HuH-7 (cell line): ENCODE data around the gene CGNL1.

Experiments
- DNase-seq: peaks from one replicate; pipeline ENCODE4 v3.0.0; 2011; ENCODE audit warnings: low spot score

Gene CGNL1

DNA sequence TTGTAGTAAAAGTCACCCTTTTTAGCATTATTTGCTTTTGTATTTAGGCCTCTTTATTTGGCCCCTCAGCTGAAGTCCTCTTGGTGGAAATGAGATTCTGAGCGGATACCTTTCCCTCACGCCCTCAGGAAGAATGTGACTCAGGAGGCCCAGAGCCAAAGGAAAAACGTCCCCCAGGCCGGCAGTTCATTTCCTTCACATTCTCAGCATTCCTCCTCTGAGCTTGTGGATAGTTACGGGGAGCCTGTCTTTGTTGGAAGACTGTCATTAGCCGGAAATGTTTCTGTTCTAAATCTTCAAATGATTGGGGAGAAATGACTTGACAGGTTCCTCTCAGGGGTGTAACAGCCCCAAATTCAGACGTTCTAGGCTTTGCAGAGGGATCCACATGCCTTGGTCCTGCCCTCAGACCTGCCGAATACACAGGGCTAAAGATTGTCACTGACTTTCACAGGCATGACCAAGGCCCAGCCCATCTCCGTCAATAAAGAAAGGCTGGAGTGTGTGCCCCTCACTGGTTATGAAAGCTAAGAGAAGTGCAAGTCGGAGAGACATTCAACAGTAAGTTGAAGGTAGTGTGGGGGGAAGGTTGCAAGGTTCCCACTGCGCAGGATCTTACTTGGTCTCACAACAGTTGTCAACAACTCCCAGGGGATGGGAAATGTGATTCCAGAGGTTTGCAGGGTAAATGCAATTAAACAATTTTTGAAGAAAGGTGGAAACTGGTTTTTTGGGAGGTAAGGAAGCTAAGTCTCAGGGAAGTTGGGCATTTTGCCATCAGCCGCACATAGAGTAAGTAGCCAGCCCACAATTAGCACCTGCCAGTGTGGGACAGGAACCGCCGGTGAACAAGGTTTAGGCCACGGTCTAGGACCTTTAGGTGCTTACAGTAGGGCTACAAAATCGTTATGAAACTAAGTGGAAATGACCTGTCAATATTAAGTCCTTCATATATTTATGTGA is 175.7 kb downstream of the CGNL1 start:
- DNase-seq = peak; percentile 31

DNA sequence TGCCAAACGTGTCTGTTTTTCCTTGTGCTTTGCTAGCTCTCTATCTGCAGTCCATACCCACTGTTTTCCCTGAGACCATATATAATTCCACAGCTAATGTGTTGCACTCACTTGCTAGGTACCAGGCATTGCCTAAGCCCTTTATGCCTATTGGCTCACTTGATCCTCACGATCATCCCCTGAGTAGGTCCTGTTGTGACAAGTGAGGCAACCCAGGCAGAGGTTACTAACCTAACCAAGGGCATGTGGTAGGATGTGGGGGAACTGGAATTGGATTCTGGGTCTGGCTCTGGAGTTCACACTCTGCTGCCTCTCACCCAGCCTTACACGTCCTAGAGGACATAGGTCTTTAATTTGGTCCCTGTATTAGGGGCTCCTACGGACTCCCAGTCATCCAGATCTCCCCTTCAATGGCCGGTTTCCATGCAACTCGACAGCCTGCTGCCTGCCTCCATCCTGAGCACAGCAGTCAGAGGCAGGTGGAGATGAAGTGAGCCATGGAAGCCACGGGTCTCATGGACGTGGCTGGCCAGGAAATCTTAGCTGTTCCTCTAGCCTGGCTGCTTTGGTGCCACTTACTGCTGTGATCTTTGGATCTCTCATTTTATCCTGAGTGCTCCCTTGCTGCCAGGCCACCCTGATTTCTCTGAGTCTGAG is 176.5 kb downstream of the CGNL1 start:
- DNase-seq = no peak

- DNase-seq = no peak
Measured at GRCh38 chr15:57553526-57553925, 177.2 kb downstream of the CGNL1 start.

GRCh38 chr15:57554063-57554811 is 177.9 kb downstream of the CGNL1 start:
- DNase-seq = no peak

- DNase-seq = no peak
Measured at GRCh38 chr15:57554812-57555179, 178.5 kb downstream of the CGNL1 start.

GRCh38 chr15:57555270-57555669 is 179.0 kb downstream of the CGNL1 start:
- DNase-seq = no peak

- no peak for DNase-seq
Measured at GRCh38 chr15:57556040-57556439, 179.7 kb downstream of the CGNL1 start.

- no peak for DNase-seq
Measured at GRCh38 chr15:57557267-57557666, 181.0 kb downstream of the CGNL1 start.

- no peak for DNase-seq
Measured at GRCh38 chr15:57557810-57558209, 181.5 kb downstream of the CGNL1 start.

- DNase-seq = peak; percentile 70
Measured at GRCh38 chr15:57559875-57560274, 183.6 kb downstream of the CGNL1 start.

- DNase-seq = peak; percentile 48
Measured at GRCh38 chr15:57561041-57561711, 184.9 kb downstream of the CGNL1 start.

DNA sequence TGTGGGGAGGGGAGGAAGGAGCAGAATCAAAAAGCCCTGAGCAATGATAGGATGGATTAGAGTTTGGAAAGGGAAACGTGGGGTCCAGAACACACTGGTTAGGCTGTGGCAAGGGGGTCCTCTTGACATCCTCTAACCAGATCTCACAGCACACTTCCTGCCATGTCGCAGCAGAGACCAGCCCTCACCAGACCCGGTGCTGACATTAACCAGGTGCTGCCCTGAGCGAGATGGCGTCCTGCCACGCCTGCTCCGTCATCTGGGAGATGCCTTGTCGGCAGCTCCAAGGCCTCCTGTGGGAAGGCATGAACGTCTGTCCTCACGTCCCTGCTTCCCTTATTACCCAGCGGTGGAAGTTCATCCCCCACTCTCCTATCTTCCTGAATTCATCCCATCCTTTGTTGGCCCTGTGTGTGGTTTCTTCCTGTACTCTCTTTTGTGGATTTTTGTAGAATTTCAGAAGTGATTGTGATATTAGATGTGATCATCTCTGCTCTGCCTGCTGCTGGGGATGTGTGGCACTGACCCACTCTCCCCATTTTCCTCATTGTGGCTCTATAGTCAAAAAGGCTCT is 186.0 kb downstream of the CGNL1 start:
- DNase-seq = no peak

DNA sequence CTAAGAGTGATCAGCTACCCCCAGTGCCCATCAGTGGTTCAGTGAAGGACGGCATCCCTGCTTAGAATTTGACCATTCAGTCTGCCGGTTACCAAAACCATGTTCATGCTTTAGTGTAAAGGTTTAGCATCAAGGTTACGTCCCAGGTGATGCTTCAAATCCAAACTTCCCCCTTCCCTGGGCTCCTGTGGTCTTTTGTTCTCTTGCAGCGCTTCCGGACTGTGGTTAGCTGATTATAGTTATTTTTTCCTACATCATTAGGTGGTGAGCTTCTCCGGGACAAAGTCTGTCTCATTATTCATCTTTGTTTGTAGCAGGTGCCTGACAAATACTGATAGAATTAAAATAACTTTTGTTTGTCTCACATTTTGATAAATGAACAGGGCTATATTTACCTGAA is 187.1 kb downstream of the CGNL1 start:
- no peak for DNase-seq

- DNase-seq = no peak
Measured at GRCh38 chr15:57565311-57565710, 189.0 kb downstream of the CGNL1 start.

GRCh38 chr15:57566834-57567233 is 190.5 kb downstream of the CGNL1 start:
- DNase-seq = no peak

- DNase-seq = no peak
Measured at GRCh38 chr15:57567891-57568290, 191.6 kb downstream of the CGNL1 start.

- DNase-seq = no peak
Measured at GRCh38 chr15:57568299-57568698, 192.0 kb downstream of the CGNL1 start.

DNA sequence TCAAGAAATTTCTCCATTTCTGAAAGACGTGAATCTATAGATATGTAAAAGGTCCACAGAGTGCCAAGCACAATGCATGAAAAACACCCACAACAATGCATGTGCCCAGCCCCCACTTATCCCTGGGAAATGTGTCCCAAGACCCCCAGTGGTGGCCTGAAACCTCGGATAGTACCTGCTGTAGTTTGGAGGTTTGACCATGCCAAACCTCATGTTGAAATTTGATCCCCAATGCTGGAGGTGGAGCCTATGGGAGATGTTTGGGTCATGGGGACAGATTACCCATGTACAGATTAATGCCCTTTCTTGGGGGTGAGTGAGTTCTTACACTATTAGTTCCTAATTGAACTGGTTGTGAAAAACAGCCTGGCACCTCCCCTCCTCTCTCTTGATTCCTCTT is 194.0 kb downstream of the CGNL1 start:
- DNase-seq = no peak

DNA sequence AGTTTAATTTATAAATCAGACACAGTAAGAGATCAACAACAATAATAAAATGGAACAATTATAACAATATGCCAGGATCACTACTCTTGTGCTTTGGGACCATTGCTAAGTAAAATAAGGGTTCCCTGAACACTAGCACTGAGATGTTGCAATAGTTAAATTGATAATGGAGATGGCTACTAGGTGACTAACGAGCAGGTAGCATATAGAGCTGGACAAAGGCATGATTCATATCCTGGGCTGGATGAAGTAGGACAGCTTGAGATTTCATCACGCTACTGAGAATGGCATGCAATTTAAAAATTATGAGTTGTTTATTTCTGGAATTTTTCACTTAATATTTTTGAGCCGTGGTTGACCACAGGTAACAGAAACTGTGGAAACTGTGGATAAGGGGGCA is 194.7 kb downstream of the CGNL1 start:
- no peak for DNase-seq

GRCh38 chr15:57571725-57572124 is 195.4 kb downstream of the CGNL1 start:
- DNase-seq = no peak

GRCh38 chr15:57572468-57572867 is 196.2 kb downstream of the CGNL1 start:
- no peak for DNase-seq

GRCh38 chr15:57573151-57573550 is 196.8 kb downstream of the CGNL1 start:
- no peak for DNase-seq
